GM06990 (cell line): ENCODE measurements around the gene OR52W1.

Experiments used
- DNase-seq: peaks from one replicate; pipeline ENCODE4 v3.0.0-alpha.2; 2011; ENCODE audit not compliant: insufficient read length; ENCODE audit errors: extremely low read depth
- H3K27me3 ChIP-seq: replicated peaks from 2 replicates; pipeline ENCODE4 v1.6.0; 2011; ENCODE audit warnings: low read length; ENCODE audit not compliant: control insufficient read depth, insufficient read depth
- H3K36me3 ChIP-seq: 2 replicates; pipeline ENCODE4 v1.5.1; 2011; ENCODE audit warnings: low read length; ENCODE audit not compliant: control insufficient read depth, insufficient read depth
- H3K4me3 ChIP-seq: replicated peaks from 2 replicates; pipeline ENCODE4 v1.5.1; 2011; ENCODE audit warnings: low read depth, mild to moderate bottlenecking, control low read depth, low read length
- TF ChIP-seq, protein P1 (sequence below): IDR thresholded peaks from 2 replicates; pipeline ENCODE4 v1.5.1; 2011; ENCODE audit warnings: low read length, control low read depth, mild to moderate bottlenecking, inconsistent platforms; ENCODE audit not compliant: insufficient read depth, poor library complexity, severe bottlenecking

The OR52W1 gene

DNA sequence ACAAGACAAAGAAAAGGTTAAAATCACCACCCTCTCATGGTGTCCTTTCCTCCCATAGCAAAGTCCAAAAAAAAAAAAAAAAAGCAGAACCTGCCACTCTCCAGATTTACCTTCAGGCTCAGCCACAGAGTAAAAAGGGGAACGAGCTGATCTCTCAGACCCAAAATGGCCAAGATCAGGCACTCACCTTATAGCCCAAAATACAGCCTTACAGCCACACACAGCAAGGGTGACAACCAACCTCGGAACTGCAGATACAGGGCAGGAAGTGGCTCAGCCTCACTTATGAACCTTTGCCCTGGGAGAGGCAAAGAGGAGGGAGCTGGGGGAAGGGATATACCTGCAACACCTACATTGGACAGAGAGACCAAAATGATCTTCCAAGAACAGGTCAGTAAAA lies 30.9 kb downstream of the OR52W1 start:
- DNase-seq: no peak
- Histone ChIP-seq H3K27me3 (no peaks in the 10 kb centered on the region), H3K36me3 (no peaks in the 10 kb centered on the region), H3K4me3 (no peak overlapping the region)
- TF ChIP-seq, protein P1, sequence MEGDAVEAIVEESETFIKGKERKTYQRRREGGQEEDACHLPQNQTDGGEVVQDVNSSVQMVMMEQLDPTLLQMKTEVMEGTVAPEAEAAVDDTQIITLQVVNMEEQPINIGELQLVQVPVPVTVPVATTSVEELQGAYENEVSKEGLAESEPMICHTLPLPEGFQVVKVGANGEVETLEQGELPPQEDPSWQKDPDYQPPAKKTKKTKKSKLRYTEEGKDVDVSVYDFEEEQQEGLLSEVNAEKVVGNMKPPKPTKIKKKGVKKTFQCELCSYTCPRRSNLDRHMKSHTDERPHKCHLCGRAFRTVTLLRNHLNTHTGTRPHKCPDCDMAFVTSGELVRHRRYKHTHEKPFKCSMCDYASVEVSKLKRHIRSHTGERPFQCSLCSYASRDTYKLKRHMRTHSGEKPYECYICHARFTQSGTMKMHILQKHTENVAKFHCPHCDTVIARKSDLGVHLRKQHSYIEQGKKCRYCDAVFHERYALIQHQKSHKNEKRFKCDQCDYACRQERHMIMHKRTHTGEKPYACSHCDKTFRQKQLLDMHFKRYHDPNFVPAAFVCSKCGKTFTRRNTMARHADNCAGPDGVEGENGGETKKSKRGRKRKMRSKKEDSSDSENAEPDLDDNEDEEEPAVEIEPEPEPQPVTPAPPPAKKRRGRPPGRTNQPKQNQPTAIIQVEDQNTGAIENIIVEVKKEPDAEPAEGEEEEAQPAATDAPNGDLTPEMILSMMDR: no peak

DNA sequence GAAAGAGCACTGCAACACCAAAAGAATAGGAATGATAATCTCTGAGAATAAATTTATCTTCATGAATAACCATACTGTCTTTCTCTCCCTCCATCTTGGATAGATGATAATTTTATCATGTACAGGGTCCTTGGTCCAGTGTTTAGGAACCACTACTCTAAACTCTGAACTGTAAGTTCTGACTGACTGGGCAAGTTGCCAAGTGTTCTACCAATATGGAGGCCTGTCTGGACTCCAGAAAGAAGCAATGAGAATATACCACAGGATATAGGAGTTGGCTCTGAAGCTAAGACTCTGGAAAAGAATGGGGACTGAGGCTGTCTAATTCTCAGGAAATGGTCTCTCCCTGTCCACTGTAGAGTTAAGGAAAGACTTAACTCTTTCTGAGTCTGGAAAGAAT lies 33.9 kb downstream of the OR52W1 start:
- TF ChIP-seq, protein P1: no peak
- Histone ChIP-seq H3K36me3 (no peaks in the 10 kb centered on the region), H3K4me3 (no peak overlapping the region), H3K27me3 (no peaks in the 10 kb centered on the region)
- DNase-seq: no peak

DNA sequence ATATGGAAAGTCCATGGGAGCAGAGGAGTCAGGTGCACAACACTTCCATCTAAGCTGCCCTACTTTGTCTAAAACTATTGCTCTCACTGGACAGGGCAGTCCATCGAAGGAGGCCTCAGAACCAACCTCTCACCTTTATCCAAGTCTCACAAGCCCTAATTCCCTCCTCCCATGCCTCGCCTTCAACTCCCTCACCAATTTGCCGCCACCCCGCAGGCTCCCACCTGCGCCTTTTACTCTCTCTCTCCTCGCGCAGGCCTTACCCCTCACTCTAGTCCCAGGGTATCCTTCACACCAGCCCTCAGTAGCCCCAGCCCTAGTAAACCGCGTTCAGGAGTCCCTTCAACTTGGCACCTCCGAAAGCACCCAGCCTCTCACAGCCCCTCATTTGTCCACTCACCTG lies 35.0 kb downstream of the OR52W1 start:
- TF ChIP-seq, protein P1: no peak
- H3K27me3 ChIP-seq: no peaks in the 10 kb centered on the region
- DNase-seq: peak; percentile 27
- H3K4me3 ChIP-seq: peak overlapping the region; percentile 93
- H3K36me3 ChIP-seq: no peaks in the 10 kb centered on the region

DNA sequence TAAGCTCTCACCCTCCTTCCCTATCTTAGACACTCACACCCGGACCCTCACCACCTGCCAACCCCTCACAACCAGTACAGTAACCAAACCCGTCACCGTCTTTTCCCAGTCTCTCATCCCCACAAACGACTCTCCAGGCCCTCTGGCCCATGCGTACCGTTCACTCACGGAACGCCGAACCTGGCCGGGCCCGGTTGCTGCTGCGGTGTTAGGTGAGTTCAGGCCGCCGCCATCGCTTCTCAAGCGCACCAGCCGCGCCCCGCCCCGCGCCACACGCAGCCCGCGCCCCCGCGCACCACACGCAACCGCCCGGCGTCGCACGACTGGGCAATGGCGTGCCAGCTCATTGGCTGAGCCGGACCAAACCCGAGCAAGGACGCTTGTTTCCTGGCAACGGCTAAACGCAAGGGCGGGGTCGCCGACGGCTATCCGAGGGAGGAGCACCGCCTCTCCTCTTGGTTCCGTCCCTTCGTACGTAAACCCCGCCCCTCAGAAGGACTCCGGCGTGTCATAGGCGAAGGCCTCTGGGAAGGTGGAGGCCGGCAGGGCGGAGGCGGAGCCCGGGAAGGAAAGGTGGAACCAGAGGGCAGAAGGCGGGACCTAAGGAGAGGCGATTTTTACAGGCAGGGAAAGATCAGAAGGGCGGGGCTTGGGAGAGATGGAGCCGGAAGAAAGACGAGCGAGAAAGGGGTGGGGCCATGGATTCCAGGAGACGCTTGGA lies 35.5 kb downstream of the OR52W1 start, which contains the start of gene FHIP1B:
TSS of gene FHIP1B (minus strand) at position 250 of the 721 bp plus-strand sequence. CDS start 10,120 bp downstream, outside the sequence.
- TF ChIP-seq, protein P1: no peak
- no peaks in the 10 kb centered on the region for H3K27me3 ChIP-seq
- DNase-seq: peak; percentile 99
- H3K4me3 ChIP-seq: peak within 1 kb of the TSS; percentile 93
- H3K36me3 ChIP-seq: no peaks in the 10 kb centered on the region

DNA sequence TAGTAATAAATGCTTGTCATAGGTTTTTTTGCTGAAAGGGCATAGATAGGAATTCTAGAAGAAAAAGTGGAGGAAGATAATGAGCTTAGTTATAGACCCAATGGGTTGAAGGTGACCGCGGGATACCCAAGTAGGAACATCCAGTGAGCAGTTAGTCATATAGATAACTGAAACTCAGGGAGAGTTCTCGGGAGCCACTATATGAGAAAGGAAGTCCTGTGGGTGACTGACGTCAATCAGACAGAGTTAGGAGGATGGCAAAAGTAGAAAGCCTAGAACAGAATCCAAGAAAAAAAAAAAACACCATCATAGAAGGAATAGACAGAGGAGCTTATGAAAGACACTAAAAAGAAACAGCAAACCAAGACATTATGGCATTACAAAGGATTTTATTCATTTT lies 38.2 kb downstream of the OR52W1 start:
- no peak for DNase-seq
- no peak overlapping the region for H3K4me3 ChIP-seq
- TF ChIP-seq, protein P1: no peak
- H3K27me3 ChIP-seq: no peaks in the 10 kb centered on the region
- no peaks in the 10 kb centered on the region for H3K36me3 ChIP-seq

DNA sequence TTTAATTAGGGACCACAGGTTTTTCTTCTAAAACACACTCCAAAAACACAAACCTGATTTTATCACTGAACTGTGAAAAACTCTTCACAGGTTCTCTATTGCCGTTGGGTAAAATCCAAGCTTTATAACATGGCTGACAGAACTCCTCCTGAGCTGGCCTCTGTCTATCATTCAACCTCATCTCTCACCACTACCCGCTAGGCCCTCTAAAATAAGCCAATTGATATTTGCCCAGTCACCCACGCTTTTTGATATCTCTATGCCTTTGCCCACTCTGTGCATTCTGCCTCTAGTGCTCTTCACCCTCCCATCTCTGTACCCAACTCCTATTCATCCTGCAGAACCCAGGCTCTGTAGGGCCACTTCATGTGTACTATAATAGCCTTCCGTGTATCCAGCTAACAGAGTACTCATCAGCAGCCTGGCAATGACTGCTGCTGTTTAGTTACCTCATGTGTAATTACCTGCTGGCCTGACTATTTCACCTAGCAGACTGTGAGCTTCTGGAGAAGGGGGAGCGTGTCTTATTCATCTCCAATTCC lies 38.8 kb downstream of the OR52W1 start:
- Histone ChIP-seq H3K36me3 (no peaks in the 10 kb centered on the region), H3K4me3 (no peak overlapping the region), H3K27me3 (no peaks in the 10 kb centered on the region)
- TF ChIP-seq, protein P1: no peak
- DNase-seq: no peak
